ENCODE data around the gene TUBGCP3. TPM values are rescaled to one million over a fixed set of nuclear protein-coding genes. Genes with fewer than 3 reads are reported as not detected.
A peak's percentile ranks its signal among the peaks of the same experiment; 100 is the strongest.

TUBGCP3 gene
- total RNA-seq, 6 experiments from 2014 or later: 13.0 to 20.0 (median 17.6) TPM

GRCh38 chr13:112545856-112546255 is 42.1 kb downstream of the TUBGCP3 start:
- no peak for ATAC-seq
- peaks cover 0 to 36% (median 13%) of the 10 kb centered on the region in 4 donors for H3K36me3 ChIP-seq
- no peak overlapping the region for H3K27ac ChIP-seq
- H3K4me1 ChIP-seq: no peaks in the 10 kb centered on the region
- no peaks in the 10 kb centered on the region for H3K27me3 ChIP-seq
- 90% methylated on average over 3 of the region's 3 CpGs for WGBS (ENCODE audit: insufficient coverage, low coverage, low lambda C conversion rate, missing lambda C conversion rate)
- intact Hi-C loops (cut with DNase I): no loop called here
- TF ChIP-seq POLR2A (IDR thresholded peaks at IDR 0.05) (no peak), CTCF (IDR thresholded peaks at IDR 0.05) (no peak)
- no peaks in the 10 kb centered on the region for H3K9me3 ChIP-seq
- DNase-seq: no peak
- no peak overlapping the region for H3K4me3 ChIP-seq

GRCh38 chr13:112532837-112533745 is 54.9 kb downstream of the TUBGCP3 start:
- intact Hi-C loops (cut with DNase I): no loop called here
- DNase-seq (peak in 1 of 3 donors; percentile 65), ATAC-seq (peak; percentile 58 to 78 (median 68))
- no peak for TF ChIP-seq POLR2A (IDR thresholded peaks at IDR 0.05)
- no peak for TF ChIP-seq CTCF (IDR thresholded peaks at IDR 0.05)
- 22% methylated on average over 4 of the region's 13 CpGs for WGBS (ENCODE audit: insufficient coverage, low coverage, low lambda C conversion rate, missing lambda C conversion rate)
- H3K27ac ChIP-seq: no peak overlapping the region
- no peaks in the 10 kb centered on the region for H3K9me3 ChIP-seq
- no peaks in the 10 kb centered on the region for H3K27me3 ChIP-seq
- H3K4me1 ChIP-seq: peaks cover 0 to 6% (median 0%) of the 10 kb centered on the region in 4 donors
- no peak overlapping the region for H3K4me3 ChIP-seq
- peaks cover 0 to 3% (median 0%) of the 10 kb centered on the region in 4 donors for H3K36me3 ChIP-seq

- TF ChIP-seq POLR2A (IDR thresholded peaks at IDR 0.05): no peak
- no peak for TF ChIP-seq CTCF (IDR thresholded peaks at IDR 0.05)
- WGBS (ENCODE audit: insufficient coverage, low coverage, low lambda C conversion rate, missing lambda C conversion rate): 73% methylated on average over 12 of the region's 12 CpGs
These were observed 56.6 kb downstream of the TUBGCP3 start for GRCh38 chr13:112531263-112531794.

GRCh38 chr13:112530861-112531260 is 57.1 kb downstream of the TUBGCP3 start:
- no peak overlapping the region for H3K4me3 ChIP-seq
- peaks cover 0 to 6% (median 0%) of the 10 kb centered on the region in 4 donors for H3K4me1 ChIP-seq
- H3K27me3 ChIP-seq: no peaks in the 10 kb centered on the region
- ATAC-seq (no peak), DNase-seq (no peak)
- H3K27ac ChIP-seq: no peak overlapping the region
- WGBS (ENCODE audit: insufficient coverage, low coverage, low lambda C conversion rate, missing lambda C conversion rate): 59% methylated on average over 2 of the region's 2 CpGs
- no peaks in the 10 kb centered on the region for H3K9me3 ChIP-seq
- H3K36me3 ChIP-seq: no peaks in the 10 kb centered on the region
- intact Hi-C loops (cut with DNase I): no loop called here
- no peak for TF ChIP-seq POLR2A (IDR thresholded peaks at IDR 0.05)
- TF ChIP-seq CTCF (IDR thresholded peaks at IDR 0.05): no peak

More at GRCh38 chr13:112531263-112531794, 56.6 kb downstream of the TUBGCP3 start:
- Histone ChIP-seq H3K36me3 (peaks cover 0 to 3% (median 0%) of the 10 kb centered on the region in 4 donors), H3K27ac (no peak overlapping the region), H3K4me3 (no peak overlapping the region), H3K9me3 (no peaks in the 10 kb centered on the region), H3K4me1 (peaks cover 0 to 6% (median 0%) of the 10 kb centered on the region in 4 donors), H3K27me3 (no peaks in the 10 kb centered on the region)
- DNase-seq (no peak), ATAC-seq (no peak)
- intact Hi-C loops (cut with DNase I): no loop called here
